Measurements from ENCODE around the gene NCBP2. TPM values are rescaled to one million over a fixed set of nuclear protein-coding genes. Genes with fewer than 3 reads are reported as not detected.

Gene NCBP2
- total and polyA plus RNA-seq, 2 experiments from 2014 or later = 78.4 to 98.9 TPM

GRCh38 chr3:196965112-196965803 lies 22.9 kb upstream of the NCBP2 start (continued):
- TF ChIP-seq ZNF462 (CRISPR knock-in tag; IDR thresholded peaks at IDR 0.05) (no peak), CTCF (conservative IDR thresholded peaks at IDR 0.05; ENCODE audit: low read depth in 2 of 2) (no peak), ZNF114 (CRISPR knock-in tag; IDR thresholded peaks at IDR 0.05) (no peak), EZH2 (IDR thresholded peaks at IDR 0.05; ENCODE audit: low read depth, unreplicated experiment) (no peak), POLR2AphosphoS5 (IDR thresholded peaks at IDR 0.05; ENCODE audit: low read depth) (no peak), CREB1 (CRISPR knock-in tag; IDR thresholded peaks at IDR 0.05; ENCODE audit: low read depth) (no peak)

GRCh38 chr3:196963631-196963953 lies 21.3 kb upstream of the NCBP2 start:
- no peak overlapping the region for H3K27ac Mint-ChIP-seq
- H3K4me3 Mint-ChIP-seq = no peak overlapping the region
- H3K27me3 Mint-ChIP-seq (ENCODE audit: insufficient read depth, low read depth, poor library complexity) = peaks cover 41% of the 10 kb centered on the region
- no peak for TF ChIP-seq REST (IDR thresholded peaks at IDR 0.05; ENCODE audit: unreplicated experiment)
- TF ChIP-seq ZNF114 (CRISPR knock-in tag; IDR thresholded peaks at IDR 0.05) = no peak
- no peak for TF ChIP-seq JUNB (IDR thresholded peaks at IDR 0.05; ENCODE audit: unreplicated experiment)
- TF ChIP-seq EZH2 (IDR thresholded peaks at IDR 0.05; ENCODE audit: low read depth, unreplicated experiment) = no peak
- no peak for TF ChIP-seq ZNF331 (CRISPR knock-in tag; IDR thresholded peaks at IDR 0.05; ENCODE audit: low read depth)
- TF ChIP-seq EZH2phosphoT487 (IDR thresholded peaks at IDR 0.05; ENCODE audit: unreplicated experiment) = no peak
- TF ChIP-seq CTCF (conservative IDR thresholded peaks at IDR 0.05; ENCODE audit: low read depth in 2 of 2) = no peak

More at GRCh38 chr3:196963631-196963953, 21.3 kb upstream of the NCBP2 start:
- no peak overlapping the region for H3K4me2 ChIP-seq
- H3K4me1 ChIP-seq (ENCODE audit: insufficient read depth) = no peaks in the 10 kb centered on the region; the same call in 1 of the 2 replicates
- H3K4me3 ChIP-seq = no peak overlapping the region
- no peaks in the 10 kb centered on the region for H3K9me3 Mint-ChIP-seq
- H3F3A ChIP-seq (replicated peaks; ENCODE audit: low read depth) = 0 out of 2 replicates have a peak, but pooled peaks cover 6% of the 10 kb centered on the region
- no peaks in the 10 kb centered on the region for H3K79me2 ChIP-seq (replicated peaks; ENCODE audit: insufficient read depth)
- DNase-seq (ENCODE audit: low spot score) = no peak
- peaks cover 8% of the 10 kb centered on the region; the same call in 2 of the 3 replicates for H3K4me1 Mint-ChIP-seq
- H3K36me3 ChIP-seq (ENCODE audit: insufficient read depth) = no peaks in the 10 kb centered on the region
- H2AFZ ChIP-seq = no peak overlapping the region
- H4K20me1 ChIP-seq (replicated peaks; ENCODE audit: insufficient read depth) = no peaks in the 10 kb centered on the region
- no peaks in the 10 kb centered on the region for H3K9me2 ChIP-seq (ENCODE audit: insufficient read depth)
- peaks cover 49% of the 10 kb centered on the region for H3K27me3 ChIP-seq (ENCODE audit: insufficient read depth)
- ATAC-seq = no peak
- H3K36me3 Mint-ChIP-seq (ENCODE audit: low read depth) = no peaks in the 10 kb centered on the region; the same call in 2 of the 3 replicates
- no peak overlapping the region for H3K27ac ChIP-seq (ENCODE audit: low read depth)

Data from GM23338 (cell line).